Muscle layer of colon (tissue), 2 donors: ENCODE measurements around the gene ID3.

ENCODE experiments used
- H3K27ac ChIP-seq: one replicate; pipeline ENCODE4 v1.7.0; 2013; ENCODE audit warnings: low read depth, mild to moderate bottlenecking, low read length, moderate library complexity
- H3K27me3 ChIP-seq, 2 donors: one replicate each; pipeline ENCODE4 v1.7.0; 2013; ENCODE audit warnings: low read length in 2 of 2, mild to moderate bottlenecking in 2 of 2; ENCODE audit not compliant: insufficient read depth in 2 of 2, control insufficient read depth in 1 of 2
- H3K36me3 ChIP-seq: one replicate; pipeline ENCODE4 v1.7.0; 2013; ENCODE audit warnings: mild to moderate bottlenecking, low read length; ENCODE audit not compliant: insufficient read depth
- H3K4me1 ChIP-seq: one replicate; pipeline ENCODE4 v1.7.0; 2013; ENCODE audit warnings: mild to moderate bottlenecking, low read length; ENCODE audit not compliant: insufficient read depth
- H3K4me3 ChIP-seq, 2 donors: one replicate each; pipeline ENCODE4 v1.7.0; 2013; ENCODE audit warnings: low read length in 2 of 2, low read depth in 1 of 2, mild to moderate bottlenecking in 1 of 2, moderate library complexity in 1 of 2
- H3K9ac ChIP-seq: one replicate; pipeline ENCODE4 v1.7.0; 2013; ENCODE audit warnings: low read length
- H3K9me3 ChIP-seq: one replicate; pipeline ENCODE4 v1.7.0; 2013; ENCODE audit warnings: mild to moderate bottlenecking, low read length
- donor health status: abdominal sarcoma.
- donor health status: Adenocarcinoma of cecum.

ID3 gene

DNA sequence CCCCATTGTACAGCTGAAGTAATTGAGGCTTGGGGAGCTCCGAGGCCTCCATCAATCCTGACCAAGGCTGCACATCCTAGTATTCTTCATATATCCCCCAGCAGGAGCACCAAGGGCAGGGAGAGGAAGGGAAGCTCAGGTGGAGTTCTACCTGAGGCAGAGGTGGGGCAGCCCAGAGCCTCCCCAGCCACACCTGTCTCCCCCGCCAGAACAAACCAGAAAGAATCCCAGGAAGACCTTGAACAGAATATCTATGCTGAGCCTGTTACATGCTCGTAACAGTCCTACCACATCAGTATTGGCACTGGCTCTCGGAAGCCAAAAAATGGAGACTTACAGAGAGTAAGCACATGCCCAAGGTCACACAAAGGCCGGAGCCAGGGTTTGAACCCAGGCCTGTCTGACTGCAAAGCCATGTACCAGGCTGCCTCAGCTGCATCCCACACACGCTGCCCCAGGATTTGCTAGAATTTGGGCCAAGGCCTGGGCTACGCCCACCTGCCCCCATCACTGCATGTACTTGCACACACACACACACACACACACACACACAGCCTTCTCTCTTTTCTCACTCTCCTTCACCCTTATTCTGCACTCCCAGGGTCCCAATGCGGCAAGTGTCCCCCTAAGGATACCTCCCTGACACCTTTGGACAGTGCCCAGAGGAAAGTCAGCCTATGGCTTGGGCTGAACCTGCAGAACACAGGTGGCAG is 32.8 kb downstream of the ID3 start:
- Histone ChIP-seq H3K27me3 (peaks cover 0 to 21% of the 10 kb centered on the region in 2 donors), H3K4me3 (no peak overlapping the region), H3K4me1 (peaks cover 12% of the 10 kb centered on the region), H3K27ac (no peak overlapping the region), H3K9ac (no peak overlapping the region), H3K36me3 (no peaks in the 10 kb centered on the region), H3K9me3 (no peaks in the 10 kb centered on the region)

DNA sequence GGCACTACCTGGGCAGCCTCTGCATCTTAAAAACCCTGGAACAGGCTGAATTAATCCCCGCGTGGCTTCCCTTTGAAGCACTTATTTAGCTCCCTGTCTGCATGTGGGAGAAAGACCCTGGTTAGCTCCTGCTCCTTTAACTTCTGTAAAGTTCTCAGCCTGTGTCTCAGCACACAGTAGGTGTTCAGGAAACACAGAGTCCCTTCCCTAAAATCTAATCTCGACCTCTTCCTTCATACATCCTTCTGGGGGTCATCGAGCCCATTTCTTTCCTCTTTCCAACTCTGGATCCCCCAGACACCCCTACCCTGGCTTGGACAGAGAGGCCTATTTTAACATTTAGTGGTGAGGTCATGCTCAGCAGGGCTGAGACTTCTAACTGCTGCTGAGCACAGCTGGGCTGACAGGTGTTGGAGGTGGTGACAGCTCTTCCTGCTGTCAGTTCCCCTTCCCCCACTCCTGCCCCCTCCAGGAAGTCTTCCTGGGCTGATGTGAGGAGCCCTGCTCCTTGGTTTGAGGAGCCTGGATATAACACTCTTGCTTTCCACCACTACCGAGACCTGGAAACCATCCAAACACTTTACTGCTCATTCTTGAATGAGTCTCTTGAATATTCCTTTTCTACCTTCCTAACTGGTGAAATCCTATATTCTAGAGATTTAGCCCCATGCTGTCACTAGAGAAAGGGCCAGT is 33.6 kb downstream of the ID3 start:
- peaks cover 7% of the 10 kb centered on the region for H3K4me1 ChIP-seq
- H3K27me3 ChIP-seq, result peaks cover 0 to 21% of the 10 kb centered on the region in 2 donors
- no peak overlapping the region for H3K27ac ChIP-seq
- no peak overlapping the region for H3K4me3 ChIP-seq
- no peaks in the 10 kb centered on the region for H3K36me3 ChIP-seq
- no peak overlapping the region for H3K9ac ChIP-seq
- no peaks in the 10 kb centered on the region for H3K9me3 ChIP-seq

DNA sequence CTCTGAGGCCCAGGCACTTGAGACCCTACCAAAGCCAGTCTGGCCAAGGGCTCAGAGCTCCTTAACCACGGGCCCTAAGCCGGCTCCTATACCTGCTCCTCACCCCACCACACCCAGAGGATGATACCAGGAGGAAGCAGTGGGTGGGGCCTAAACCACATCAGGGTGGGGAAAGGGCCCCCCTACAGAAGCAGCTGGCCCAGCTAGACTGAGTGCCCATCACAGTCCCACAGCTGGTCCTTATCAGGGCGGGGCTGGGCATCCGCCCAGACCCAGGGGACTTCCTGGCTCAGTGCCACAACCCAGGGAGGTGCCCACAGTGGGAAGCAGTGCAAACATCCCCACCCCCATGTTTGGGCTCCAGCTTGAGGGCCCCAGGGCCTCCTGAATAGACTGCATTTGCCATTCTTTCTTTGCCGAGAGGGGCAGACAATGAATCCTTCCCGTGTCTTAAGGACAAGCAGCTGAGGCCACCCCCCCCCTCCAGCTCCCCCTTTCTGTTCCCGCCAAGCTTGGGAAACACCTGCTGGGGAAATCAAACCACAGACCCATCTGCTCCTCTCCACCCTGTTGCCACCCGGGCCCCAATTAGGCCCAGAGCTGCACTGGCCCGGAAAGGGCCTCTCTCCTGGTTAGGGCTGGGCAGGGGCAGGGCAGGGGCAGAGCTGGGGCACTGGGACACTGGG is 34.4 kb downstream of the ID3 start:
- H3K4me1 ChIP-seq, result no peaks in the 10 kb centered on the region
- no peak overlapping the region for H3K27ac ChIP-seq

DNA sequence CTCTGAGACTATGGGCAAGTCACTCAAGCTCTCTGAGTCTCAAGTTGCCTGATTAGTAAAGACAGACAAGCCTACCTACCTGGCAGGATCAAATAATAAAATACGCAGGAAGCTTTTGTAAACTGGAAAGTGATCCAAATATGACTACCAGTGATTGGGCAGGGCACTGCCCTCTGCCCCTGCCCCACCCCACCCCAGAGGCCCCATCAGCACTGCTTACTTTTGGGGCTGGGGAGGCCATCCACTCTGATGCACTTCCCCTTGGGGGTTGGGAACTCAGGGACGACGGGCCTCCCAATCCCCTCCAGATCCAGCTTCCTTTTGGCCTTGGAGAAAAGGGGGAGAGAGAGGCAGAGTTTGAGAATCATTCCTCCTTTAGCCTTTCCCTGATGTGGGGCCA is 35.1 kb downstream of the ID3 start:
- no peak overlapping the region for H3K27ac ChIP-seq
- H3K4me1 ChIP-seq, result no peaks in the 10 kb centered on the region
- no peak overlapping the region for H3K9ac ChIP-seq
- H3K36me3 ChIP-seq, result no peaks in the 10 kb centered on the region
- no peak overlapping the region for H3K4me3 ChIP-seq
- peaks cover 0 to 12% of the 10 kb centered on the region in 2 donors for H3K27me3 ChIP-seq
- H3K9me3 ChIP-seq, result no peaks in the 10 kb centered on the region

More for the DNA sequence above, 34.4 kb downstream of the ID3 start:
- H3K27me3 ChIP-seq, result peaks cover 0 to 19% of the 10 kb centered on the region in 2 donors
- no peaks in the 10 kb centered on the region for H3K9me3 ChIP-seq
- no peaks in the 10 kb centered on the region for H3K36me3 ChIP-seq
- no peak overlapping the region for H3K4me3 ChIP-seq
- H3K9ac ChIP-seq, result no peak overlapping the region

DNA sequence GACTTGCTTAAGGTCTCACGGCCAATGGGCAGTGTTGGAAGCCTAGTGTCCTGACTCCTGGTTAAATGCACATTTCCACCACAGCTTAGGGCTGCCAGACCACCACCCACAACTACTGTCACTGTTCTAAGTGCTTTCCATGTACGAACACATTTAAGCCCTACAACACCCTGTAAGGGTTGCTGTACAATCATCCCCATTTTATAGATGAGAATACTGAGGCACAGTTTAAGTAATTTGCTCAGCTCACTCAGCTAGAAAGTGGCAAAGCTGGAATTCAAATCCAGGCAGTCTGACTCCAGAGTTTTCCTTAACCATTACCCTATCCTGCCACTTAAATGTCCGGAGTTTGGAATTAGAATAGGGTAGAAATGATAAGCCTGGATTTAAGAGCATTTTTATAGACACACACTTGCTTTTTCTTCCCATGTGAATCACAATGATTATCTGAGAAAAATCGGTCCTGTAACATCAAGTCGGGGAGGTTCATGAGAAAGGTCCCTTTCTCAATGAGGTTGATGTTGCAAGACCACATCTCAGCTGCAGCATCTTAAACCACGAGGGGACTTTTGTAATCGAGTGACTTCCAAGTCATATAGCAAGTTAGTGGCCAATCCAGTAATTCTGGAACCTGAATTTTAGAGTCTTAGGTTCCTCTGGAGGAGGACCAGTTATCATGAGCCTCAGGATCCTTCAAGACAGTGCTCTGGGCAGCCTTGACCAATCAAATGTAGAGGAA is 36.9 kb downstream of the ID3 start:
- no peaks in the 10 kb centered on the region for H3K36me3 ChIP-seq

DNA sequence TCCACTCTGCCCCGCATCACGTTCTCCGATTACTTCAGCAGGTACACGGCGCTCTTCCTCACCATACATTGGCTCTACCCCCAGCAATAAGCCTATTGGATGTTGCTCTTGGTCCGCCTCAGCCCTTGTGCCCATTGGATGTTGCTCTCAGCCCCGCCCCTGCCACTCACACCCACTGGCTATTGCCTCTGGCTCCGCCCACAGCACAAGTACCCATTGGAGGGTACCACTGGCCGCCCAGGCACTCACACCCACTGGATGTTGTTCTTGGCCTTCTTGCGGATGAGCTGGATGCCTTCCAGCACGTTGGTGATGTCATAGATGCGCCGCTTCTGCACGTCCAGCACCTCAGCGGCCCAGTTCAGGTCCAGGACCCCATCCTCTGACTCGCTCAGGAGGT is 37.7 kb downstream of the ID3 start:
- no peak overlapping the region for H3K9ac ChIP-seq
- no peak overlapping the region for H3K4me3 ChIP-seq
- no peaks in the 10 kb centered on the region for H3K27me3 ChIP-seq
- H3K9me3 ChIP-seq, result no peaks in the 10 kb centered on the region
- no peaks in the 10 kb centered on the region for H3K4me1 ChIP-seq
- H3K36me3 ChIP-seq, result no peaks in the 10 kb centered on the region
- H3K27ac ChIP-seq, result no peak overlapping the region

More for the DNA sequence above, 36.9 kb downstream of the ID3 start:
- Histone ChIP-seq H3K27me3 (peaks cover 0 to 5% of the 10 kb centered on the region in 2 donors), H3K9me3 (no peaks in the 10 kb centered on the region), H3K9ac (no peak overlapping the region), H3K27ac (no peak overlapping the region), H3K4me3 (no peak overlapping the region), H3K4me1 (no peaks in the 10 kb centered on the region)

DNA sequence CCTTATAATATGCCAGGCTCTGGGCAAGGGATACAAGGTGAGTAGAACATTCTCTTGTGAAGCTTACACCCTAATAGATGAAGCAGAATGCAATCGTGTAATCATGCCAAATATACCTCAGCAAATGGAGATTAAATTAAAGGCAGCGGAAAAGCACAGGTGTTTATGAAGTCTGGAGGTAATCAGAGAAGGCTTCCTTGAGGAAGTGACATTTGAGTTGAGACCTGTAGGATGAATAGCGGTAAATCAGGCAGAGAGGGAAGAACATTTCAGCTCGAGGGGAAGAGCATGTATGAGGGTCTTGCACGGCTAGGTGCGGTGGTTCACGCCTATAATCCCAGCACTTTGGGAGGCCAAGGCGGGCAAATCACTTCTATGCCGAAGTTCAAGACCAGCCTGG is 41.7 kb downstream of the ID3 start:
- no peaks in the 10 kb centered on the region for H3K27me3 ChIP-seq
- no peak overlapping the region for H3K4me3 ChIP-seq
- no peak overlapping the region for H3K27ac ChIP-seq
- no peaks in the 10 kb centered on the region for H3K9me3 ChIP-seq
- no peaks in the 10 kb centered on the region for H3K4me1 ChIP-seq
- H3K36me3 ChIP-seq, result no peaks in the 10 kb centered on the region
- no peak overlapping the region for H3K9ac ChIP-seq

DNA sequence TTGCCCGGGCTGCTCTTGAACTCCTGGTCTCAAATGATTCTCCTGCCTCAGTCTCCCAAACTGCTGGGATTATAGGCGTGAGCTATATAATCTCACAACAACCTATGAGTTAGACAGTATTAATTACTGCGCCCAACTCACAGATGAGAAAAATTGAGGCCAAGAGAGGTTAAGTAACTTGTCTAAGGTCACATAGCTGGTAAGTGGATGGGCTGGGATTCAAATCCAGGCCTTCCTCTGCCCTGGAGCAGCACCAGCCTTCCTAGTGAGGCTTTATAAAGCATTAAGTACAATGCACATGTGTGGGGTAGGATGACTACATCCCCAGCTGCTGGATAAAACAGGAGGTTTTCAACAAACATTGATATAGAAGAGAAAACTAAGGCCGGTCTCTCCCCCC is 43.4 kb downstream of the ID3 start:
- Histone ChIP-seq H3K4me1 (no peaks in the 10 kb centered on the region), H3K9me3 (no peaks in the 10 kb centered on the region), H3K4me3 (no peak overlapping the region), H3K27me3 (no peaks in the 10 kb centered on the region), H3K36me3 (no peaks in the 10 kb centered on the region), H3K9ac (no peak overlapping the region), H3K27ac (no peak overlapping the region)

DNA sequence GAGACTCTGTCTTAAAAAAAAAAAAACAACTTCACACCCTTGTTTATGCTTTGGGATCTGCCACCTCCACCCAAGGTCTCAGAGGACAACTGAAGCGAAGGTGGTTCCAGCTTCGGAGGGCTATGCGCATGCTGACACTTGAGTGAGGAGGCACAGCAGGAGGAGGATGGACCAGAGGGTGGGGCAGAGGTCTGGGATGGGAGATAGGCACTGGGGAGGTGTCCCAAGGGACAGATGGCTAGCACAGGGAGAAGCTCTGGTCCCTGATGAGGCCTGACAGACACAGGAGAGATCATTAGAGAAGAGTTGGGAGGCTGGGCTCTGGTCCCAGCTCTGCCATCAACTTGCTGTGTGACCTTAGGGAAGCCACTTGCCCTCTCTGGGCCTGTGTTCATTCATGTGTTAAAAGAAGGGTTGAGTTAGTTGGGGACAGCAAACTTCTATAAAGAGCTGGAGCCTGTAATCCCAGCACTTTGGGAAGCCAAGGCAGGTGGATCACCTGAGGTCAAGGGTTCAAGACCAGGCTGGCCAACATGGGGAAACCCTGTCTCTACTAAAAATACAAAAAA is 45.1 kb downstream of the ID3 start:
- Histone ChIP-seq H3K9me3 (no peaks in the 10 kb centered on the region), H3K36me3 (no peaks in the 10 kb centered on the region), H3K4me3 (no peak overlapping the region), H3K4me1 (no peaks in the 10 kb centered on the region), H3K27ac (no peak overlapping the region), H3K27me3 (no peaks in the 10 kb centered on the region), H3K9ac (no peak overlapping the region)

DNA sequence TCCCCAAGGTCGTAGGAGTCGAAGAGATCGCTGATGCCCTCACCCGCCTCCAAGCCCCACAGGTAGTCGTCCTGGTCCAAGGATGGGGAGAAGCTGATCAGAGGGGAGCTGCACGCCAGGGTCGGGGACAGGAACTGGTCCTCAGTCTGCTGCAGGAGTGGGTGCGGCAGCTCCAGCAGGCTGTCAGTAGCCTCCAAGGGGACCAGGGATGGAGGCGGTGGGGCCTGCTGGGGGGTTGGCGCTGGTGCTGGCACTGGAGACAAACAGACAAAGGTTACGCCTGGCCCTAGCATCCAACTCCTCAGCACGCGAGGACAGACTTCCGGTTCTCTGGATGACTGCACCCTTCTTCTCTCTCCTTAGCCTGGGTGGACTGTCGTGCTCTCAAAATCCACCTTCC is 49.4 kb downstream of the ID3 start:
- no peaks in the 10 kb centered on the region for H3K4me1 ChIP-seq
- no peak overlapping the region for H3K9ac ChIP-seq
- H3K27me3 ChIP-seq, result no peaks in the 10 kb centered on the region
- H3K36me3 ChIP-seq, result no peaks in the 10 kb centered on the region
- no peaks in the 10 kb centered on the region for H3K9me3 ChIP-seq
- no peak overlapping the region for H3K4me3 ChIP-seq
- H3K27ac ChIP-seq, result no peak overlapping the region
